Endothelial cell of umbilical vein (primary cell): ENCODE measurements around the gene SLC16A4. TPM values are rescaled to one million over a fixed set of nuclear protein-coding genes. Genes with fewer than 3 reads are reported as not detected.

Experiments
- BruUV-seq: library from RNA; stranded (reverse); fragments of 400-500 nt; replicated peaks from 2 replicates; lab custom pipeline; 2021; lab: Mats Ljungman, UMichigan
- CTCF ChIA-PET: fragments of 300-600, 350-600 bp; sonication (Branson Sonifier 250); formaldehyde crosslinking; loops from one replicate; lab custom pipeline; 2021; ENCODE audit warnings: antibody characterized with exemption, inconsistent platforms; lab: Charles Lee
- POLR2A ChIA-PET: fragments of 300-600, 350-600 bp; sonication (Branson Sonifier 250); formaldehyde crosslinking; loops from one replicate; lab custom pipeline; 2021; ENCODE audit warnings: antibody characterized with exemption, inconsistent platforms; lab: Charles Lee
- DNase-seq: peaks from one replicate; pipeline ENCODE4 v3.0.0-alpha.2; 2011; ENCODE audit warnings: low read depth, low spot score
- FAIRE-seq: peaks from 2 replicates; lab custom pipeline; 2011; peaks lifted over from hg19 to GRCh38; lab: Jason Lieb, UNC
- H2AFZ ChIP-seq: 2 replicates; pipeline ENCODE4 v1.6.0; 2012; ENCODE audit warnings: low read depth, low read length, control low read depth, inconsistent platforms
- H3K27ac ChIP-seq: 2 replicates; pipeline ENCODE4 v1.5.1; 2011; ENCODE audit warnings: low read depth, mild to moderate bottlenecking, control low read depth, low read length, moderate library complexity; ENCODE audit not compliant: insufficient read depth
- H3K27me3 ChIP-seq, 2 experiments: 2 replicates each; pipeline versions ENCODE4 v1.6.0 to v1.6.1; 2011; ENCODE audit warnings: low read length in 2 of 2, mixed read lengths in 1 of 2; ENCODE audit not compliant: control insufficient read depth in 2 of 2, insufficient read depth in 2 of 2
- H3K36me3 ChIP-seq, 2 experiments: 2 replicates in 1 of 2; 3 replicates in 1 of 2; pipeline ENCODE4 v1.5.1; 2011; ENCODE audit warnings: low read length in 2 of 2, mild to moderate bottlenecking in 1 of 2, moderate library complexity in 1 of 2; ENCODE audit not compliant: control insufficient read depth in 2 of 2, insufficient read depth in 2 of 2; ENCODE audit errors: extremely low read depth in 1 of 2
- H3K4me1 ChIP-seq: 3 replicates; pipeline ENCODE4 v1.5.1; 2011; ENCODE audit warnings: mild to moderate bottlenecking, low read length; ENCODE audit not compliant: control insufficient read depth, insufficient read depth; ENCODE audit errors: extremely low read depth
- H3K4me2 ChIP-seq: 2 replicates; pipeline ENCODE4 v1.6.1; 2011; ENCODE audit warnings: low read length, control low read depth, mixed read lengths; ENCODE audit not compliant: insufficient read depth
- H3K4me3 ChIP-seq, 3 experiments: fragments of 200-600 bp in 1 of 3; sonication (generic), shearing (Covaris generic) in 1 of 3; replicated peaks in 1 of 3; 2 replicates each; pipeline ENCODE4 v1.5.1; 2011 to 2016; ENCODE audit warnings: control low read depth in 3 of 3, low read length in 3 of 3, mild to moderate bottlenecking in 2 of 3, inconsistent platforms in 1 of 3, low read depth in 1 of 3, moderate library complexity in 1 of 3; ENCODE audit not compliant: insufficient read depth in 1 of 3
- H3K79me2 ChIP-seq: 2 replicates; pipeline ENCODE4 v1.6.0; 2012; ENCODE audit warnings: low read length, inconsistent platforms; ENCODE audit not compliant: control insufficient read depth, insufficient read depth
- H3K9ac ChIP-seq: replicated peaks from 2 replicates; pipeline ENCODE3; 2011; ENCODE audit warnings: low read length, control low read depth; ENCODE audit not compliant: insufficient read depth; ENCODE audit errors: extremely low read depth
- H3K9me1 ChIP-seq: replicated peaks from 3 replicates; pipeline ENCODE4 v1.6.0; 2011; ENCODE audit warnings: mild to moderate bottlenecking, low read length; ENCODE audit not compliant: control insufficient read depth, insufficient read depth; ENCODE audit errors: extremely low read depth
- H3K9me3 ChIP-seq: replicated peaks from 2 replicates; pipeline ENCODE4 v1.5.1; 2012; ENCODE audit warnings: low read length, inconsistent platforms; ENCODE audit not compliant: control insufficient read depth, insufficient read depth
- H4K20me1 ChIP-seq: replicated peaks from 2 replicates; pipeline ENCODE3; 2011; ENCODE audit warnings: mild to moderate bottlenecking, low read length; ENCODE audit not compliant: control insufficient read depth, insufficient read depth; ENCODE audit errors: extremely low read depth
- EZH2 ChIP-seq: IDR thresholded peaks from 2 replicates; pipeline ENCODE4 v1.6.1; 2012; ENCODE audit warnings: borderline replicate concordance, low read depth, mild to moderate bottlenecking, moderate library complexity, low read length, inconsistent platforms; ENCODE audit not compliant: severe bottlenecking
- FOS ChIP-seq: IDR thresholded peaks from 2 replicates; pipeline ENCODE4 v1.6.1; 2011; ENCODE audit warnings: mild to moderate bottlenecking, low read length, moderate library complexity, borderline replicate concordance; ENCODE audit not compliant: insufficient read depth
- GATA2 ChIP-seq: IDR thresholded peaks from 2 replicates; pipeline ENCODE4 v1.7.0; 2011; ENCODE audit warnings: low read depth, mild to moderate bottlenecking, moderate library complexity, mixed read lengths, low read length; ENCODE audit not compliant: insufficient read length, insufficient read depth
- JUN ChIP-seq: IDR thresholded peaks from 2 replicates; pipeline ENCODE4 v1.6.1; 2011; ENCODE audit warnings: borderline replicate concordance, low read depth; ENCODE audit not compliant: insufficient read length, insufficient read depth
- MYC ChIP-seq: IDR thresholded peaks from one replicate; pipeline ENCODE4 v1.6.1; 2011; ENCODE audit warnings: mild to moderate bottlenecking, low read depth, low read length
- POLR2A ChIP-seq: IDR thresholded peaks from 2 replicates; pipeline ENCODE4 v1.6.1; 2012; ENCODE audit warnings: low read depth, mild to moderate bottlenecking, control low read depth, low read length
- POLR2AphosphoS5 ChIP-seq: IDR thresholded peaks from 2 replicates; pipeline ENCODE4 v1.6.1; 2012; ENCODE audit warnings: low read depth, mild to moderate bottlenecking, control low read depth, low read length, moderate library complexity; ENCODE audit not compliant: insufficient read depth
- dilution Hi-C: fragments of 300-500 bp; cut with MboI; formaldehyde crosslinking; loops from one replicate; pipeline ENCODE4 v1.15.0; 2019; ENCODE audit warnings: low sequenced_read_pairs; ENCODE audit not compliant: extremely low pct_ligation_motif_present
- intact Hi-C: fragments of 100-400 bp; cut with micrococcal nuclease; formaldehyde crosslinking; loops from one replicate; pipeline ENCODE4 v1.10.0; 2022
- polyA plus RNA-seq, 4 experiments: library from polyadenylated mRNA; depleted of rRNA in 3 of 4; stranded (reverse) in 3 of 4; unstranded in 1 of 4; fragments of >200 nt; gene quantifications; 2 replicates each; pipeline versions ENCODE4 v1.2.1 to v1.2.3, GENCODE V29; 2011 to 2012; ENCODE audit warnings: missing spikeins in 1 of 4
- total RNA-seq: library from RNA; stranded (reverse); gene quantifications from 2 replicates; pipeline ENCODE4 v1.2.3, GENCODE V29; 2021
- TF ChIP-seq, protein P1 (sequence below), 2 donors: IDR thresholded peaks; 1 replicate in 1 of 2; 2 replicates in 1 of 2; pipeline ENCODE4 v1.5.1; 2011; ENCODE audit warnings: low read length in 2 of 2, mild to moderate bottlenecking in 2 of 2, moderate library complexity in 2 of 2, control low read depth in 1 of 2, inconsistent platforms in 1 of 2, low read depth in 1 of 2; ENCODE audit not compliant: insufficient read depth in 1 of 2; ENCODE audit errors: extremely low read depth in 1 of 2
- TF ChIP-seq, protein P2 (sequence below): IDR thresholded peaks from 2 replicates; pipeline ENCODE4 v1.6.1; 2011; ENCODE audit not compliant: insufficient read depth, insufficient read length

SLC16A4 gene
- total and polyA plus RNA-seq, 2 donors (not counting 3 experiments of a cell fraction or from before 2014, with no cell fraction given) = 2.8 to 7.2 TPM

GRCh38 chr1:110356379-110356778, 34.4 kb downstream of the SLC16A4 start:
- ChIA-PET POLR2A (no interaction called here), CTCF (no interaction called here)
- Histone ChIP-seq H4K20me1 (peaks cover 2% of the 10 kb centered on the region), H3K79me2 (peaks cover 65% of the 10 kb centered on the region), H3K4me1 (no peaks in the 10 kb centered on the region), H3K36me3 (peaks cover 0 to 7% of the 10 kb centered on the region in 2 experiments), H3K9me1 (peaks cover 4% of the 10 kb centered on the region), H3K9ac (no peak overlapping the region), H3K9me3 (no peaks in the 10 kb centered on the region), H2AFZ (no peak overlapping the region), H3K27me3 (no peaks in the 10 kb centered on the region), H3K4me3 (no peak overlapping the region), H3K4me2 (no peak overlapping the region), H3K27ac (no peak overlapping the region)
- DNase-seq = no peak
- dilution Hi-C loops = no loop called here
- no peak for TF ChIP-seq EZH2
- no peak for TF ChIP-seq FOS
- no peak for TF ChIP-seq JUN
- no peak for TF ChIP-seq MYC
- TF ChIP-seq, protein P1, sequence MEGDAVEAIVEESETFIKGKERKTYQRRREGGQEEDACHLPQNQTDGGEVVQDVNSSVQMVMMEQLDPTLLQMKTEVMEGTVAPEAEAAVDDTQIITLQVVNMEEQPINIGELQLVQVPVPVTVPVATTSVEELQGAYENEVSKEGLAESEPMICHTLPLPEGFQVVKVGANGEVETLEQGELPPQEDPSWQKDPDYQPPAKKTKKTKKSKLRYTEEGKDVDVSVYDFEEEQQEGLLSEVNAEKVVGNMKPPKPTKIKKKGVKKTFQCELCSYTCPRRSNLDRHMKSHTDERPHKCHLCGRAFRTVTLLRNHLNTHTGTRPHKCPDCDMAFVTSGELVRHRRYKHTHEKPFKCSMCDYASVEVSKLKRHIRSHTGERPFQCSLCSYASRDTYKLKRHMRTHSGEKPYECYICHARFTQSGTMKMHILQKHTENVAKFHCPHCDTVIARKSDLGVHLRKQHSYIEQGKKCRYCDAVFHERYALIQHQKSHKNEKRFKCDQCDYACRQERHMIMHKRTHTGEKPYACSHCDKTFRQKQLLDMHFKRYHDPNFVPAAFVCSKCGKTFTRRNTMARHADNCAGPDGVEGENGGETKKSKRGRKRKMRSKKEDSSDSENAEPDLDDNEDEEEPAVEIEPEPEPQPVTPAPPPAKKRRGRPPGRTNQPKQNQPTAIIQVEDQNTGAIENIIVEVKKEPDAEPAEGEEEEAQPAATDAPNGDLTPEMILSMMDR (IDR thresholded peaks at IDR 0.05; ENCODE audit: extremely low read depth in 1 of 2, insufficient read depth in 1 of 2, low read depth in 1 of 2, low read length in 2 of 2) = no peak
- TF ChIP-seq, protein P2, sequence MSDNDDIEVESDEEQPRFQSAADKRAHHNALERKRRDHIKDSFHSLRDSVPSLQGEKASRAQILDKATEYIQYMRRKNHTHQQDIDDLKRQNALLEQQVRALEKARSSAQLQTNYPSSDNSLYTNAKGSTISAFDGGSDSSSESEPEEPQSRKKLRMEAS = no peak
- TF ChIP-seq GATA2 = no peak
- TF ChIP-seq POLR2A = no peak
- TF ChIP-seq POLR2AphosphoS5 = no peak
- intact Hi-C loops = no loop called here
- no peak for FAIRE-seq
- BruUV-seq = no TSS peak
